IPS DF 6.9 (cell line): ENCODE data around the gene GNB1.

Source experiments
- DNase-seq: peaks from one replicate; pipeline ENCODE4 v3.0.0-alpha.2; 2013; ENCODE audit warnings: low read depth, low spot score
- H3K27ac ChIP-seq: one replicate; pipeline ENCODE4 v1.5.1; 2013; ENCODE audit warnings: low read length, control low read depth
- H3K27me3 ChIP-seq: 2 replicates; pipeline ENCODE4 v1.6.1; 2013; ENCODE audit warnings: mild to moderate bottlenecking, low read length; ENCODE audit not compliant: control insufficient read depth, insufficient read depth
- H3K36me3 ChIP-seq: 2 replicates; pipeline ENCODE4 v1.6.1; 2013; ENCODE audit warnings: low read length; ENCODE audit not compliant: control insufficient read depth, insufficient read depth
- H3K4me1 ChIP-seq: 2 replicates; pipeline ENCODE4 v1.6.1; 2013; ENCODE audit warnings: low read length; ENCODE audit not compliant: control insufficient read depth, insufficient read depth
- H3K4me3 ChIP-seq: 2 replicates; pipeline ENCODE4 v1.5.1; 2013; ENCODE audit warnings: mild to moderate bottlenecking, low read length
- H3K9me3 ChIP-seq: 2 replicates; pipeline ENCODE4 v1.6.1; 2013; ENCODE audit warnings: low read length, inconsistent platforms; ENCODE audit not compliant: control insufficient read depth, insufficient read depth
- WGBS: extraction: QIAGEN DNeasy Blood & Tissue Kit; methylation state at CpG from one replicate; pipeline ENCODE4 v1.1.7; 2013; ENCODE audit warnings: mixed read lengths, missing lambda C conversion rate; ENCODE audit not compliant: insufficient read length, insufficient coverage; 5-methylcytosine and 5-hydroxymethylcytosine counted together

GNB1 gene

GRCh38 chr1:1883092-1883873 lies 7.6 kb downstream of the GNB1 start:
- H3K27ac ChIP-seq: no peak overlapping the region
- no peaks in the 10 kb centered on the region for H3K36me3 ChIP-seq
- H3K4me3 ChIP-seq: no peak overlapping the region
- no peaks in the 10 kb centered on the region for H3K9me3 ChIP-seq
- DNase-seq: no peak
- peaks cover 5% of the 10 kb centered on the region for H3K4me1 ChIP-seq
- H3K27me3 ChIP-seq: no peaks in the 10 kb centered on the region
- WGBS: no CpG with 5 or more reads among the region's 4 CpGs

- no peaks in the 10 kb centered on the region for H3K27me3 ChIP-seq
- DNase-seq: no peak
- H3K27ac ChIP-seq: no peak overlapping the region
- no peak overlapping the region for H3K4me3 ChIP-seq
- 0 out of 2 replicates have a peak, but pooled peaks cover 2% of the 10 kb centered on the region for H3K36me3 ChIP-seq
- no CpG with 5 or more reads among the region's 6 CpGs for WGBS
- H3K9me3 ChIP-seq: no peaks in the 10 kb centered on the region
- peaks cover 5% of the 10 kb centered on the region for H3K4me1 ChIP-seq
Measured at GRCh38 chr1:1881727-1882126, 9.2 kb downstream of the GNB1 start.

GRCh38 chr1:1880617-1881312 lies 10.1 kb downstream of the GNB1 start:
- Histone ChIP-seq H3K4me3 (no peak overlapping the region), H3K36me3 (peaks cover 5% of the 10 kb centered on the region; the same call in 1 of the 2 replicates), H3K27me3 (no peaks in the 10 kb centered on the region), H3K4me1 (peaks cover 5% of the 10 kb centered on the region), H3K27ac (no peak overlapping the region), H3K9me3 (no peaks in the 10 kb centered on the region)
- DNase-seq: no peak
- WGBS: no CpG with 5 or more reads among the region's 13 CpGs

- no CpG with 5 or more reads among the region's 5 CpGs for WGBS
- no peaks in the 10 kb centered on the region for H3K9me3 ChIP-seq
- H3K27me3 ChIP-seq: no peaks in the 10 kb centered on the region
- H3K4me1 ChIP-seq: peaks cover 5% of the 10 kb centered on the region
- no peak overlapping the region for H3K27ac ChIP-seq
- H3K4me3 ChIP-seq: no peak overlapping the region
- peaks cover 5% of the 10 kb centered on the region; the same call in 1 of the 2 replicates for H3K36me3 ChIP-seq
- DNase-seq: no peak
Measured at GRCh38 chr1:1879942-1880341, 10.9 kb downstream of the GNB1 start.

GRCh38 chr1:1877865-1878436 lies 12.9 kb downstream of the GNB1 start:
- Histone ChIP-seq H3K27ac (no peak overlapping the region), H3K27me3 (no peaks in the 10 kb centered on the region), H3K4me3 (no peak overlapping the region), H3K36me3 (peaks cover 5% of the 10 kb centered on the region; the same call in 1 of the 2 replicates), H3K9me3 (no peaks in the 10 kb centered on the region), H3K4me1 (peaks cover 5% of the 10 kb centered on the region)
- no CpG with 5 or more reads among the region's 5 CpGs for WGBS
- DNase-seq: no peak

- Histone ChIP-seq H3K4me3 (no peak overlapping the region), H3K9me3 (no peaks in the 10 kb centered on the region), H3K27ac (no peak overlapping the region), H3K36me3 (peaks cover 5% of the 10 kb centered on the region; the same call in 1 of the 2 replicates), H3K27me3 (no peaks in the 10 kb centered on the region), H3K4me1 (peaks cover 3% of the 10 kb centered on the region)
- no peak for DNase-seq
- WGBS: no CpG with 5 or more reads among the region's 11 CpGs
Measured at GRCh38 chr1:1876335-1876930, 14.5 kb downstream of the GNB1 start.

GRCh38 chr1:1875932-1876331 lies 15.0 kb downstream of the GNB1 start:
- peaks cover 5% of the 10 kb centered on the region; the same call in 1 of the 2 replicates for H3K36me3 ChIP-seq
- peaks cover 3% of the 10 kb centered on the region for H3K4me1 ChIP-seq
- no CpG with 5 or more reads among the region's 1 CpG for WGBS
- no peak for DNase-seq
- no peak overlapping the region for H3K27ac ChIP-seq
- no peaks in the 10 kb centered on the region for H3K27me3 ChIP-seq
- H3K4me3 ChIP-seq: no peak overlapping the region
- no peaks in the 10 kb centered on the region for H3K9me3 ChIP-seq

GRCh38 chr1:1874901-1875300 lies 16.0 kb downstream of the GNB1 start:
- Histone ChIP-seq H3K36me3 (peaks cover 5% of the 10 kb centered on the region; the same call in 1 of the 2 replicates), H3K27ac (no peak overlapping the region), H3K4me3 (no peak overlapping the region), H3K27me3 (no peaks in the 10 kb centered on the region), H3K9me3 (no peaks in the 10 kb centered on the region), H3K4me1 (peaks cover 2% of the 10 kb centered on the region; the same call in 1 of the 2 replicates)
- DNase-seq: no peak
- WGBS: no CpG with 5 or more reads among the region's 7 CpGs

GRCh38 chr1:1873186-1873585 lies 17.7 kb downstream of the GNB1 start:
- no CpG with 5 or more reads among the region's 2 CpGs for WGBS
- no peak for DNase-seq
- no peaks in the 10 kb centered on the region for H3K9me3 ChIP-seq
- H3K4me3 ChIP-seq: no peak overlapping the region
- H3K27ac ChIP-seq: no peak overlapping the region
- H3K4me1 ChIP-seq: peaks cover 2% of the 10 kb centered on the region; the same call in 1 of the 2 replicates
- H3K27me3 ChIP-seq: no peaks in the 10 kb centered on the region
- peaks cover 5% of the 10 kb centered on the region; the same call in 1 of the 2 replicates for H3K36me3 ChIP-seq

GRCh38 chr1:1872329-1872994 lies 18.4 kb downstream of the GNB1 start:
- H3K27ac ChIP-seq: no peak overlapping the region
- H3K9me3 ChIP-seq: no peaks in the 10 kb centered on the region
- DNase-seq: no peak
- H3K36me3 ChIP-seq: peaks cover 3% of the 10 kb centered on the region; the same call in 1 of the 2 replicates
- H3K27me3 ChIP-seq: no peaks in the 10 kb centered on the region
- peaks cover 2% of the 10 kb centered on the region; the same call in 1 of the 2 replicates for H3K4me1 ChIP-seq
- no peak overlapping the region for H3K4me3 ChIP-seq
- WGBS: no CpG with 5 or more reads among the region's 11 CpGs
